ENCODE measurements around the gene ZNF518B.

- TF ChIP-seq CTCF (IDR thresholded peaks at IDR 0.05) (no peak), POLR2A (IDR thresholded peaks at IDR 0.05) (no peak)
These were observed 3.1 kb downstream of the ZNF518B start for GRCh38 chr4:10454121-10454520.

All from adrenal gland (tissue), 5 donors.